ENCODE results near the gene EPS8L3. TPM values are rescaled to one million over a fixed set of nuclear protein-coding genes. Genes with fewer than 3 reads are reported as not detected.

The EPS8L3 gene
- total RNA-seq, 1 donor from 2014 or later: not detected

DNA sequence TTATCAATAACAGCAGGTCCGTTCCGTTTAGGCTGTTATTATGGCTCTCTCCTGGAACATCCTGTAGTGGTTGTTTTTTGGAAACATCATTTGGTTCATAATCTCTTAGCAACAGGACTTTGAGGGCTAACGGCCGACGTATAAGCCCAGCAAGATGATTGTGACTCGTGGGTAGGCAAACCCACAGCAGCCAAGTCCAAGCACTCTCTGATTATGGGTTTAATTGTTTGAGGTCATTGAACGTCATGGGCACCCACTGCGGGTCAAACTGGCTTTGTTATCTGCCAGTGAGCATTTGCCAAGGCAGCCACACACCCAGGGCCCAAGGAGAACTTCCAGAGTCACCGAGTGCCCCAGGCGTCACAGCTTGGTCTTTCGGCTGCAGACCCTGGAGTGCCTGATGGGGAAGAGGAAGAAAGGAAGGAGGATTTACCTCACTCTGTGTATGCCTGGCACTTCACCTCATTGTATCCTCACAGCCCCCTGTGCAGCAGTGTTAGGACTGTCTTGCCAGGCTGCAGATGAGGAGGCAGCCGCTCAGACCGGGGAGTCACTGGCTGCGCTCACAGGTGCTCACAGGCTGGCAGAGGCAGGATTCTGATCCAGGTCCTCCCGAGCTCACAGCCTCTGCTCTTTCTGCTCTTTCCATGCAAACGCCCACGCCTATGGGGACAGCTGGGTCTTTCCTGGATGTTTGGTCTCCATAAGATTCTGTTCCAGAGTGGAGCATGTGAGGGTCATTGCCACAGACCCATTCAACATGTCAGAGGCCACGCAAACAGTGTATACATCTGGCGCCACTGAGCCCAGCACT is 30.8 kb upstream of the EPS8L3 start:
- Histone ChIP-seq H3K4me1 (peaks cover 10 to 26% of the 10 kb centered on the region in 2 donors), H3K27me3 (no peaks in the 10 kb centered on the region), H3K27ac (no peak overlapping the region), H3K36me3 (no peaks in the 10 kb centered on the region), H3K9me3 (no peaks in the 10 kb centered on the region), H3K4me3 (no peak overlapping the region)
- intact Hi-C loops (cut with DNase I): no loop called here
- peak; percentile 6 to 54 for DNase-seq (ENCODE audit: low spot score in 2 of 2)
- no peak for TF ChIP-seq CTCF (IDR thresholded peaks at IDR 0.05)

- no peaks in the 10 kb centered on the region for H3K9me3 ChIP-seq
- H3K36me3 ChIP-seq: no peaks in the 10 kb centered on the region
- no peak overlapping the region for H3K4me3 ChIP-seq
- H3K27me3 ChIP-seq: no peaks in the 10 kb centered on the region
- H3K27ac ChIP-seq: peak overlapping the region in 1 of 2 donors; percentile 20
- peak; percentile 7 to 73 for DNase-seq (ENCODE audit: low spot score in 2 of 2)
- peaks cover 10 to 26% of the 10 kb centered on the region in 2 donors for H3K4me1 ChIP-seq
- intact Hi-C loops (cut with DNase I): no loop called here
- TF ChIP-seq CTCF (IDR thresholded peaks at IDR 0.05): no peak
Measured at GRCh38 chr1:109793486-109794318, 30.0 kb upstream of the EPS8L3 start.

DNA sequence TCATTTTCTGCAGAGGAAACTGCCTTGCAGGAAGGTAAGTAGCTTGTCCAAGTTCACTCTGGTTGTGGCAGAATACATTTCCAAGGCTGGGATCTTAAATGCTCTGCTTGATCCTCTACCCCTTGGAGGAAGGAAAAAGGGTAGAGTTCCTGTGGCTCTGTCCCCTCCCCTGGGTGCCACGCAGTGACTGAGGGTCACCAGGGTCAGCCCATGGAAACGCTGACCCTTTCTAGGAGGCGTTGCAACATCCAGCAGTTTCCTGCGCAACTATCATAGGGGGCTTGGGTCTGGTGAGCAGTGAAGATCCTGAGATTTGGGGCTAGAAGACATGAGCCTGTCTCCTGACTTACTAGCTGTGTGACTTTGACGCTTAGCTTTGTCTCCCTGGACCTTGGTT is 29.4 kb upstream of the EPS8L3 start:
- Histone ChIP-seq H3K27me3 (no peaks in the 10 kb centered on the region), H3K4me3 (no peak overlapping the region), H3K9me3 (no peaks in the 10 kb centered on the region), H3K4me1 (peaks cover 10 to 26% of the 10 kb centered on the region in 2 donors), H3K36me3 (no peaks in the 10 kb centered on the region), H3K27ac (peak overlapping the region in 1 of 2 donors; percentile 20)
- peak in 1 of 2 donors; percentile 45 for DNase-seq (ENCODE audit: low spot score in 2 of 2)
- no peak for TF ChIP-seq CTCF (IDR thresholded peaks at IDR 0.05)
- intact Hi-C loops (cut with DNase I): no loop called here

- H3K27ac ChIP-seq: peak overlapping the region in 1 of 2 donors; percentile 38
Measured at GRCh38 chr1:109792056-109792831, 28.5 kb upstream of the EPS8L3 start.

More at GRCh38 chr1:109792056-109792831, 28.5 kb upstream of the EPS8L3 start:
- peaks cover 10 to 29% of the 10 kb centered on the region in 2 donors for H3K4me1 ChIP-seq
- peak; percentile 10 to 77 for DNase-seq (ENCODE audit: low spot score in 2 of 2)
- TF ChIP-seq CTCF (IDR thresholded peaks at IDR 0.05): peak in 1 of 3 experiments; percentile 28
- peak overlapping the region in 1 of 2 donors; percentile 37 for H3K4me3 ChIP-seq
- intact Hi-C loops (cut with DNase I): no loop called here
- H3K36me3 ChIP-seq: no peaks in the 10 kb centered on the region
- no peaks in the 10 kb centered on the region for H3K27me3 ChIP-seq
- H3K9me3 ChIP-seq: no peaks in the 10 kb centered on the region

Measured in ascending aorta (tissue), 2 donors.